GM19467 (cell line): ENCODE measurements around the gene PCDHB13.
"Not testable (repeated sequence)": the region's sequence is repeated elsewhere in the genome, so short reads cannot be mapped to it uniquely, and the experiment has no call there.

Experiments used
- ATAC-seq: cut with Tn5 transposase; IDR thresholded peaks from one replicate; pipeline ENCODE4 v1.9.1; 2021; ENCODE audit warnings: mild to moderate bottlenecking, moderate library complexity; ENCODE audit not compliant: unreplicated experiment

PCDHB13 gene

DNA sequence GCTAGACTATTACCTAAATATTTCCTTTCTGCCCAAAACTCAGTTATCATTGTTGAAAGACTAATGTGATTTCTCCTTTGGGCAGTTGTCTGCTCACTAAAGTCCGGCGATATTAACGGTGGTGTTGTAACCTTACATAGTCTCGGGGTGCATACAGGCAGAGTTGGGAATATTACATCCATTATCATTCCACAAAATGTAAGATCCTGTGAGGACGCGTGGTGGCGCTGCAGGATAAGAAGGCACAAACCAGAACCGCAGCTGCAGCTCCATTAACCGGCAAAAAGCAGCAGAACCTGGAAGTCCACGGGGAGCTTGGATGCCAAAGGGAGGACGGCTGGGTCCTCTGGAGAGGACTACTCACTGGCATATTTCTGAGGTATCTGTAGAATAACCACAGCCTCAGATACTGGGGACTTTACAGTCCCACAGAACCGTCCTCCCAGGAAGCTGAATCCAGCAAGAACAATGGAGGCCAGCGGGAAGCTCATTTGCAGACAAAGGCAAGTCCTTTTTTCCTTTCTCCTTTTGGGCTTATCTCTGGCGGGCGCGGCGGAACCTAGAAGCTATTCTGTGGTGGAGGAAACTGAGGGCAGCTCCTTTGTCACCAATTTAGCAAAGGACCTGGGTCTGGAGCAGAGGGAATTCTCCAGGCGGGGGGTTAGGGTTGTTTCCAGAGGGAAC is at the start of gene PCDHB13:
TSS of gene PCDHB13 (plus strand) at position 264 of the 684 bp plus-strand sequence. CDS start at position 469, 205 bp downstream.
- not testable (repeated sequence) for ATAC-seq

DNA sequence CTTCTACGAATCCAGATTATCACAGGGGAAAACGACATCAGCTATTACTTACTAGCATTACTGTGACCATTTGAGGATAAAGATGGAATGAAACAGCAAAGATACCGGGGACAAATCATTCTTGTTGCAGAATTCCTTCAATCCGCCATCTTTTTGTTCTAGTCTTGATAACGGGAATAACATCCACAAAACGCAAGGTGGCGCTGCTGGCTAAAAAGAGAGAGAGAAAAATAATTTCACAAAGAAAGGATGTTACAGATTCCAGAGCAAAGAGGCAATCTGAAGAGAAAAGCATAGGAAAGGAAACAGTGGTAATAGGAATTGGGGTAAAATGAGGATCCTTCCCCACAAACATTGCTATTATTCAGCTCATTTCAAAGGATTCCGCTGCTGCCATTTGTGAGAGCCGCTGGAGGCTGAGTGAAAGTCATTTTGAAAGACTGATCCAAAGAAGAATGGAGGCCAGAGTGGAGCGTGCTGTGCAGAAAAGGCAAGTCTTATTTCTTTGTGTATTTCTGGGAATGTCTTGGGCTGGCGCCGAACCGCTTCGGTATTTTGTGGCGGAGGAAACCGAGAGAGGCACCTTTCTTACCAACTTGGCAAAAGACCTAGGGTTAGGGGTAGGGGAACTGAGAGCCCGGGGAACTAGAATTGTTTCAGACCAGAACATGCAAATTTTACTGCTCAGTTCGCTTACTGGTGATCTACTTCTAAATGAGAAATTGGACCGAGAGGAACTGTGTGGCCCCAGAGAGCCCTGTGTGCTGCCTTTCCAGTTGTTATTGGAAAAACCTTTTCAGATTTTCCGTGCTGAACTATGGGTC is 41.1 kb upstream of the PCDHB13 start, which contains the start of gene PCDHB7:
TSS of gene PCDHB7 (plus strand) at position 264 of the 824 bp plus-strand sequence. CDS start at position 456, 192 bp downstream.
- ATAC-seq: no peak

DNA sequence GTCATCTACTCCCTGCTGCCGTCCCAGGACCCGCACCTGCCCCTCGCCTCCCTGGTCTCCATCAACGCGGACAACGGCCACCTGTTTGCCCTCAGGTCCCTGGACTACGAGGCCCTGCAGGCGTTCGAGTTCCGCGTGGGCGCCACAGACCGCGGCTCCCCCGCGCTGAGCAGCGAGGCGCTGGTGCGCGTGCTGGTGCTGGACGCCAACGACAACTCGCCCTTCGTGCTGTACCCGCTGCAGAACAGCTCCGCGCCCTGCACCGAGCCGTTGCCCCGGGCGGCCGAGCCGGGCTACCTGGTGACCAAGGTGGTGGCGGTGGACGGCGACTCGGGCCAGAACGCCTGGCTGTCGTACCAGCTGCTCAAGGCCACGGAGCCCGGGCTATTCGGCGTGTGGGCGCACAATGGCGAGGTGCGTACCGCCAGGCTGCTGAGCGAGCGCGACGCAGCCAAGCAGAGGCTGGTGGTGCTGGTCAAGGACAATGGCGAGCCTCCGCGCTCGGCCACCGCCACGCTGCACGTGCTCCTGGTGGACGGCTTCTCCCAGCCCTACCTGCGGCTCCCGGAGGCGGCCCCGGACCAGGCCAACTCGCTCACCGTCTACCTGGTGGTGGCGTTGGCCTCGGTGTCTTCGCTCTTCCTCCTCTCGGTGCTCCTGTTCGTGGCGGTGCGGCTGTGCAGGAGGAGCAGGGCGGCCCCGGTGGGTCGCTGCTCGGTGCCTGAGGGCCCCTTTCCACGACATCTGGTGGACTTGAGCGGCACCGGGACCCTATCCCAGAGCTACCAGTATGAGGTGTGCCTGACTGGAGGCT is 39.2 kb upstream of the PCDHB13 start:
- ATAC-seq: not testable (repeated sequence)

DNA sequence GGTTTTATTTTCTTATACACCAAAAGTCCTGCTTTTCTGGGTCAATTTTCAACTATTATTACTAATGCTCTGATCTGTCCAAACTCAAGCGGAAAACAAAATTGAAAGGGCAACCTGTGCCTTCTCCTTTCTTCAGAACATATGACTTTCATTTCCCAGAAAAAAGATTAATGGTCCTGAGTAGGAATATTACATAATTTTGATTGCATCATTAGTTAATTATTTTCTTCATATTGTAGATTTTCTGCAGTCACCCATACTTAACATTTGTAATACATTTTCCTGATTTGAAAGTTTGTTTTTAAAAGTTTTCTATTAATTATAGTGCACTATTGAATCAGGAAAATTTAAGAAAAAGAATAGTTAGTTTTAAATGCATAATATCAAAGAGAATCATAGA is 37.8 kb upstream of the PCDHB13 start:
- ATAC-seq: no peak

DNA sequence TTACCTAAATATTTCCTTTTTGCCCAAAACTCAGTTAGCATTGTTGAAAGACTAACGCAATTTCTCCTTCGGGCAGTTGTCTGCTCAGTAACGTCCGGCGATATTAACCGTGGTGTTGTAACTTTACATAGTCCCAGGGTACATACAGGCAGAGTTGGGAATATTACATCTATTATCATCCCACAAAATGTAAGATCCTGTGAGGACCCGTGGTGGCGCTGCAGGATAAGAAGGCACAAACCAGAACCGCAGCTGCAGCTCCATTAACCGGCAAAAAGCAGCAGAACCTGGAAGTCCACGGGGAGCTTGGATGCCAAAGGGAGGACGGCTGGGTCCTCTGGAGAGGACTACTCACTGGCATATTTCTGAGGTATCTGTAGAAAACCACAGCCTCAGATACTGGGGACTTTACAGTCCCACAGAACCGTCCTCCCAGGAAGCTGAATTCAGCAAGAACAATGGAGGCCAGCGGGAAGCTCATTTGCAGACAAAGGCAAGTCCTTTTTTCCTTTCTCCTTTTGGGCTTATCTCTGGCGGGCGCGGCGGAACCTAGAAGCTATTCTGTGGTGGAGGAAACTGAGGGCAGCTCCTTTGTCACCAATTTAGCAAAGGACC is 36.0 kb upstream of the PCDHB13 start, which contains the start of gene PCDHB8:
TSS of gene PCDHB8 (plus strand) at position 214 of the 615 bp plus-strand sequence. CDS start at position 459, 245 bp downstream.
- not testable (repeated sequence) for ATAC-seq

GRCh38 chr5:141179371-141179770 is 34.3 kb upstream of the PCDHB13 start:
- not testable (repeated sequence) for ATAC-seq

DNA sequence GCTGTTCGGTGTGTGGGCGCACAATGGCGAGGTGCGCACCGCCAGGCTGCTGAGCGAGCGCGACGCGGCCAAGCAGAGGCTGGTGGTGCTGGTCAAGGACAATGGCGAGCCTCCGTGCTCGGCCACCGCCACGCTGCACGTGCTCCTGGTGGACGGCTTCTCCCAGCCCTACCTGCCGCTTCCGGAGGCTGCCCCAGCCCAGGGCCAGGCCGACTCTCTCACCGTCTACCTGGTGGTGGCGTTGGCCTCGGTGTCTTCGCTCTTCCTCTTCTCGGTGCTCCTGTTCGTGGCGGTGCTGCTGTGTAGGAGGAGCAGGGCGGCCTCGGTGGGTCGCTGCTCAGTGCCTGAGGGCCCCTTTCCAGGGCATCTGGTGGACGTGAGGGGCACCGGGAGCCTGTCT is 33.8 kb upstream of the PCDHB13 start:
- not testable (repeated sequence) for ATAC-seq

DNA sequence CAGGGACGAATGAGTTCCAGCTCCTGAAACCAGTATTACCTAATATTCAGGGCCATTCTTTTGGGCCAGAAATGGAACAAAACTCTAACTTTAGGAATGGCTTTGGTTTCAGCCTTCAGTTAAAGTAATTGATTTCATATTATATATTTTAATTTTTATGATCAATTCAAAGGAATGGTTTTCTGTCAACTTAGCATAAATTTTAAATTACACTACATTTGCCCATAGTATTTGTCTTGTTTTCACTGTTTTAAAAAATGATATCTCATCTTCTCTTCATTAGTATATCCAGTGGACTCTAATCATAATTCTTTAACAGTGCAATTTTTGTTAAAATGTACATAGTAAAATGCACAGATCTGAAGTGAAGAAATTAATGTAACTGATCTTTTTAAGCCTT is 33.4 kb upstream of the PCDHB13 start:
- ATAC-seq: no peak

- ATAC-seq: no peak
Observed at GRCh38 chr5:141182248-141182647, 31.5 kb upstream of the PCDHB13 start, which contains the start of gene PCDHB16. Gene PCDHB16, plus strand, starts transcription at chr5:141182387. Its CDS starts 173 bp downstream, at chr5:141182560.

DNA sequence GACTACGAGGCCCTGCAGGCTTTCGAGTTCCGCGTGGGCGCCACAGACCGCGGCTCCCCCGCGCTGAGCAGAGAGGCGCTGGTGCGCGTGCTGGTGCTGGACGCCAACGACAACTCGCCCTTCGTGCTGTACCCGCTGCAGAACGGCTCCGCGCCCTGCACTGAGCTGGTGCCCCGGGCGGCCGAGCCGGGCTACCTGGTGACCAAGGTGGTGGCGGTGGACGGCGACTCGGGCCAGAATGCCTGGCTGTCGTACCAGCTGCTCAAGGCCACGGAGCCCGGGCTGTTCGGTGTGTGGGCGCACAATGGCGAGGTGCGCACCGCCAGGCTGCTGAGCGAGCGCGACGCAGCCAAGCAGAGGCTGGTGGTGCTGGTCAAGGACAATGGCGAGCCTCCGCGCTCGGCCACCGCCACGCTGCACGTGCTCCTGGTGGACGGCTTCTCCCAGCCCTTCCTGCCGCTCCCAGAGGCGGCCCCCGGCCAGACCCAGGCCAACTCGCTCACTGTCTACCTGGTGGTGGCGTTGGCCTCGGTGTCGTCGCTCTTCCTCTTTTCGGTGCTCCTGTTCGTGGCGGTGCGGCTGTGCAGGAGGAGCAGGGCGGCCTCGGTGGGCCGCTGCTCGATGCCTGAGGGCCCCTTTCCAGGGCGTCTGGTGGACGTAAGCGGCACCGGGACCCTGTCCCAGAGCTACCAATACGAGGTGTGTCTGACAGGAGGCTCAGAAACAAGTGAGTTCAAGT is 29.4 kb upstream of the PCDHB13 start:
- ATAC-seq: not testable (repeated sequence)

DNA sequence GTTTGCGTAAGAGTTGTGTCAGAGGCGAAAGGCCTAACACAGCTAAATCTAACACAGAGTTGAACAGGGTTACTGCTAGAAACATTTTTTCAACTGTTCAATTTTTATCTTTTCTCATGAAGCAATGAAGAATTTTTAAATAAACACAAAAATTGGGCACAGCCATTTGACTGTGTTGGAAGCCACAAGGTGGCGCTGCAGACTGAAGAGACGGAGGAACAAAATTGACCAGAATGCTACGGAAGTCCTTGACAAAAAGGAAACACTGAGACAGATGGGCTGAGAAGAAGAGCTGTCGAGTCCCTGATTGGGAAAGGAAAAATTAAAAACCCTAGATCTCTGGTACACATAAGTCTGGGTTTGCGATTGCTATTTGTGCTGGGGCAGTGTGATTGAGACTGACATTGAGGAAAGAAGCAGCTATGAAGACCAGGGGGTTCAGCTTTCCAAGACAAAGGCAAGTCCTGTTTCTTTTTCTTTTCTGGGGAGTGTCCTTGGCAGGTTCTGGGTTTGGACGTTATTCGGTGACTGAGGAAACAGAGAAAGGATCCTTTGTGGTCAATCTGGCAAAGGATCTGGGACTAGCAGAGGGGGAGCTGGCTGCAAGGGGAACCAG is 26.7 kb upstream of the PCDHB13 start, which contains the start of gene PCDHB9:
TSS of gene PCDHB9 (plus strand) at position 265 of the 616 bp plus-strand sequence. CDS start at position 423, 158 bp downstream.
- ATAC-seq: no peak

DNA sequence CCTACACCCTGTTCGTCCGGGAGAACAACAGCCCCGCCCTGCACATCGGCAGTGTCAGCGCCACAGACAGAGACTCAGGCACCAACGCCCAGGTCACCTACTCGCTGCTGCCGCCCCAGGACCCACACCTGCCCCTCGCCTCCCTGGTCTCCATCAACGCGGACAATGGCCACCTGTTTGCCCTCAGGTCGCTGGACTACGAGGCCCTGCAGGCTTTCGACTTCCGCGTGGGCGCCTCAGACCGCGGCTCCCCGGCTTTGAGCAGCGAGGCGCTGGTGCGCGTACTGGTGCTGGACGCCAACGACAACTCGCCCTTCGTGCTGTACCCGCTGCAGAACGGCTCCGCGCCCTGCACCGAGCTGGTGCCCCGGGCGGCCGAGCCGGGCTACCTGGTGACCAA is 25.0 kb upstream of the PCDHB13 start:
- not testable (repeated sequence) for ATAC-seq

GRCh38 chr5:141189131-141189530 is 24.6 kb upstream of the PCDHB13 start:
- not testable (repeated sequence) for ATAC-seq

- no peak for ATAC-seq
Observed at GRCh38 chr5:141192110-141192725, 21.5 kb upstream of the PCDHB13 start, which contains the start of gene PCDHB10. Gene PCDHB10, plus strand, starts transcription at chr5:141192353. Its CDS starts 200 bp downstream, at chr5:141192553.

- not testable (repeated sequence) for ATAC-seq
Observed at GRCh38 chr5:141194332-141194731, 19.4 kb upstream of the PCDHB13 start.

DNA sequence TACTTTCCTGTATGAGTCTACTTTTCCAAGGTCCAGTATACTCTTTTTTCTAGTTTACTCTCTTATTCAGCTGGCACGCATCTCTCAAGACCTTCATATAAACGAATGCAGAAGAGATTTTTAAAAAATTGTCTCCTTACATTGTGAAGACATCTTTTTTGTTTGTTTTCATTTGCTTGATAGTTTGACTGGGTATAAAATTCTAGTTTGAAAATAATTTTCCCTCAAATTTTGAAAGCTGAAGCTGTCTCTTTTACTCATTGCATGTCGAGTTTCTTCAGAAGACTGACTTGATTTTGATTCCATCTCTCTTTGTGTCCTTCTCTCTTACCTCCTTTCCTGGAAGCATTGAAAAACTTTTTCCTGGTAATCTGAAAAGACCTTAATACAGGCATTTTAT is 17.4 kb upstream of the PCDHB13 start:
- no peak for ATAC-seq

DNA sequence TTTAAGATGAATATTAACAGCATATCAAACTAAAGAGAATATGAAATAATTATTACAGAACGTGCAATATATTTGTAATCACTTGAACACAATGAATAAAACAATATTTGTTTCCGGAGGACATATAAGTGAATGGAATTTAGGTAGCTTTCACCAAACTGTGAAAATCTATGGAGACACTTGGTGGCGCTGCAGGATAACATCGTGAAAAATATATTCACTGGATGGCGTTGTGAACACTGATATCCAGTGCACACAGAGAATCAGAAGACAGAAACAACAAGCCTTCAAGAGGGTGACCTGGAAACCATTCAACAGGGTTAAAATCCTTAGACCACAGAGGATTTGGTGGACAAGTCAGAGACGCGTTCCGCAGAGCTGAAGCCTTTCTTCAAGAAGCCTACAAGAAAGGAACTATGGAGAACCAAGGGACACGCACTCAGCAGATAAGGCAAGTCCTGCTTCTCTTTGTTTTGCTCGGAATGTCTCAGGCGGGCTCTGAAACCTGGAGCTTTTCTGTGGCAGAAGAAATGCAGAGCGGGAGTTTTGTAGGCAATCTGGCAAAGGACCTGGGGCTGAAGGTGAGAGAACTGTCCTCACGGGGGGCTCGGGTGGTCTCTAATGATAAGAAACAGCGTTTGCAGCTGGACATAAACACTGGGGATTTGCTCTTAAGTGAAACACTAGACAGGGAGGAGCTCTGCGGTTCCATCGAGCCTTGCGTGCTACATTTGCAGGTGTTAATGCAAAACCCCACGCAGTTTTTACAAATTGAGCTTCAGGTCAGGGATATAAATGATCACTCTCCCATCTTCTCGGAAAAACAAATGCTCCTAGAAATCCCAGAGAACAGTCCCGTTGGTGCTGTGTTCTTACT is 14.1 kb upstream of the PCDHB13 start, which contains the start of gene PCDHB11:
TSS of gene PCDHB11 (plus strand) at position 269 of the 877 bp plus-strand sequence. CDS start at position 417, 148 bp downstream.
- ATAC-seq: no peak
